ENCODE measurements around the gene ZNF235.
"Not testable (repeated sequence)": the region's sequence is repeated elsewhere in the genome, so short reads cannot be mapped to it uniquely, and the experiment has no call there.

The ZNF235 gene

GRCh38 chr19:44255705-44256411 is 49.0 kb downstream of the ZNF235 start:
- DNase-seq (ENCODE audit: low spot score): no peak

GRCh38 chr19:44254496-44254895 is 50.3 kb downstream of the ZNF235 start:
- no peak for DNase-seq (ENCODE audit: low spot score)

GRCh38 chr19:44253392-44253791 is 51.4 kb downstream of the ZNF235 start:
- not testable (repeated sequence) for DNase-seq (ENCODE audit: low spot score)

- not testable (repeated sequence) for DNase-seq (ENCODE audit: low spot score)
These were observed 52.5 kb downstream of the ZNF235 start for GRCh38 chr19:44252332-44252731.

GRCh38 chr19:44236384-44236783 is 68.4 kb downstream of the ZNF235 start:
- no peak for DNase-seq (ENCODE audit: low spot score)

All from AG08396 (cell line).